ENCODE measurements around the gene KRT77.
"Not testable (repeated sequence)": the region's sequence is repeated elsewhere in the genome, so short reads cannot be mapped to it uniquely, and the experiment has no call there.

KRT77 gene

DNA sequence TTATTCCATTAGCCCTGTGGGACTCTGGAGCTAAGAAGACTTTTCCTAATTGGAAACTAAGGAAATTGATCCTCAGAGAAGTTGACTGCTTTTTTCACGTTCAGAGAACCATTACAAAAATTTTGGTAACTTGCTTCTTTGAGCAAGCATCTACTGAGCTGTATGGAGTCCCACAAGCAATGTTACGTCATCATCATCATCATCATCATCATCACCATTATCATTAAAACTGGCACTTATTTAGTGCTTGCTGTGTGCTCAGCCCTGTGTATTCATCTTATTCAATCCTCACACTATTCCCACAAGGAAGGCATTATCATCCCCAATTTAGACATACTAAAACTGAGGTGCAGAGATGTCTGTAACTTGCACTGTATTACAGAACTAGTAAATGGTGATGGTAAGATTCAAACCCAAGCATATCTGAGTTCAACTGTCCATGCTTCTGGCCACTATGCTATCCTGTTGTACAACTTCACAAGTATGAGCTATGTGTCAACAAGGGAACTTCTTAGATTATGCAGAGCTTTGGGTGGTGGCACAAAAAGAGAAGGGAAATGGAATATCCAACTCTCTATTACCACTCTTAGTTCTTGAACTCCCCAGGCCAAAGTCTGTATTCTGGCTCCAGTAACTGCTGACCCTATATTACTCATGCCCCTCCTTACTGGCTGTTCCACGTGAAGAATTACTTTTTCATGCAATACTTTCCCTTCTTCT lies 29.5 kb downstream of the KRT77 start:
- Histone ChIP-seq H3K27me3 (ENCODE audit: control insufficient read depth, insufficient read depth, low read length) (peaks cover 64% of the 10 kb centered on the region), H3K4me2 (ENCODE audit: low read length) (no peak overlapping the region), H3K9ac (ENCODE audit: low read depth, low read length) (no peak overlapping the region), H3K36me3 (ENCODE audit: insufficient read depth, low read length) (no peaks in the 10 kb centered on the region), H3K4me3 (ENCODE audit: low read length) (no peak overlapping the region), H3K4me1 (ENCODE audit: control insufficient read depth, insufficient read depth, low read length) (no peaks in the 10 kb centered on the region), H3K9me3 (replicated peaks; ENCODE audit: low read length) (no peaks in the 10 kb centered on the region)

- Histone ChIP-seq H3K9ac (ENCODE audit: low read depth, low read length) (no peak overlapping the region), H3K4me3 (ENCODE audit: low read length) (no peak overlapping the region), H3K9me3 (replicated peaks; ENCODE audit: low read length) (no peaks in the 10 kb centered on the region), H3K4me2 (ENCODE audit: low read length) (no peak overlapping the region), H3K4me1 (ENCODE audit: control insufficient read depth, insufficient read depth, low read length) (no peaks in the 10 kb centered on the region), H3K36me3 (ENCODE audit: insufficient read depth, low read length) (no peaks in the 10 kb centered on the region), H3K27me3 (ENCODE audit: control insufficient read depth, insufficient read depth, low read length) (peaks cover 58% of the 10 kb centered on the region)
Measured at GRCh38 chr12:52673217-52673616, 30.1 kb downstream of the KRT77 start.

GRCh38 chr12:52672321-52672933 lies 30.9 kb downstream of the KRT77 start:
- Histone ChIP-seq H3K27me3 (ENCODE audit: control insufficient read depth, insufficient read depth, low read length) (peaks cover 57% of the 10 kb centered on the region), H3K4me3 (ENCODE audit: low read length) (no peak overlapping the region), H3K9me3 (replicated peaks; ENCODE audit: low read length) (no peaks in the 10 kb centered on the region), H3K9ac (ENCODE audit: low read depth, low read length) (no peak overlapping the region), H3K4me2 (ENCODE audit: low read length) (no peak overlapping the region), H3K36me3 (ENCODE audit: insufficient read depth, low read length) (no peaks in the 10 kb centered on the region), H3K4me1 (ENCODE audit: control insufficient read depth, insufficient read depth, low read length) (no peaks in the 10 kb centered on the region)

- H3K4me2 ChIP-seq (ENCODE audit: low read length): no peak overlapping the region
- no peaks in the 10 kb centered on the region for H3K9me3 ChIP-seq (replicated peaks; ENCODE audit: low read length)
- peaks cover 59% of the 10 kb centered on the region for H3K27me3 ChIP-seq (ENCODE audit: control insufficient read depth, insufficient read depth, low read length)
- H3K4me3 ChIP-seq (ENCODE audit: low read length): no peak overlapping the region
- no peaks in the 10 kb centered on the region for H3K36me3 ChIP-seq (ENCODE audit: insufficient read depth, low read length)
- no peaks in the 10 kb centered on the region for H3K4me1 ChIP-seq (ENCODE audit: control insufficient read depth, insufficient read depth, low read length)
- no peak overlapping the region for H3K9ac ChIP-seq (ENCODE audit: low read depth, low read length)
Measured at GRCh38 chr12:52670961-52671360, 32.4 kb downstream of the KRT77 start.

DNA sequence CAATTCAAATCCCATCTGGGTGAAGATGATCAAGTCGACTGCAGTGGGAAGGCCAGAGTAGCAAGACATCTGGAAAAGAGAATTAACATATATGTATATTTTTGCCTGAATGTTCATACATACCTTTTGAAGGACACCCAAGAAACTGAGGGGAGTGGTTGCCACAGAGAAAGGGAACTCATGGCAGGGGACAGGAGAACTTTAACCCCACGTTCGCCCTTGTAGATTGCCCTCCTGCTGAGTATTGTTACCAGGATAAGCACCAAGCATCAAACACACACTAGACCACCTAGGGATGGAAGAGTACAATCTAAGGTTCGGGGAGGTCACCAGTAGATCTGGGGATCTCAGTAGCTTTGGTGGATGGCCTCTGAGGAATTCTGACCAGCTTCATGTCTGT lies 32.8 kb downstream of the KRT77 start:
- Histone ChIP-seq H3K9me3 (replicated peaks; ENCODE audit: low read length) (no peaks in the 10 kb centered on the region), H3K27me3 (ENCODE audit: control insufficient read depth, insufficient read depth, low read length) (peaks cover 63% of the 10 kb centered on the region), H3K4me2 (ENCODE audit: low read length) (no peak overlapping the region), H3K9ac (ENCODE audit: low read depth, low read length) (no peak overlapping the region), H3K4me1 (ENCODE audit: control insufficient read depth, insufficient read depth, low read length) (no peaks in the 10 kb centered on the region), H3K36me3 (ENCODE audit: insufficient read depth, low read length) (no peaks in the 10 kb centered on the region), H3K4me3 (ENCODE audit: low read length) (no peak overlapping the region)

DNA sequence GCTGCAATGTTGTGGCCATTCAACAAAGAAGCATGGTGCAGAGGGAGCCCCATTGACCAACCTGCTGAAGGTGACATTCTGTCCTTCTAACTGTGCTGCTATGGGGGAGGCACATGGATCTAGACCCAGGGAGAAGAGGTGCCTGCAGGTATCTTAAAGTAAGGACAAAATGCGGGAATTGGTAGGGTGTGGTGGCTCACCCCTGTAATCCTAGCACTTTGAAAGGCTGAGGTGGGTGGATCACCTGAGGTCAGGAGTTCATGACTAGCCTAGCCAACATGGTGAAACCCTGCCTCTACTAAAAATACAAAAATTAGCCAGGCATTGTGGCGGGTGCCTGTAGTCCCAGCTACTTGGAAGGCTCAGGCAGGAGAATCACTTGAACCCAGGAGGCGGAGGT lies 33.4 kb downstream of the KRT77 start:
- not testable (repeated sequence) for H3K4me2 ChIP-seq (ENCODE audit: low read length); H3K9ac ChIP-seq (ENCODE audit: low read depth, low read length)

GRCh38 chr12:52669426-52669825 lies 33.9 kb downstream of the KRT77 start:
- Histone ChIP-seq H3K9ac (ENCODE audit: low read depth, low read length) (no peak overlapping the region), H3K27me3 (ENCODE audit: control insufficient read depth, insufficient read depth, low read length) (peaks cover 67% of the 10 kb centered on the region), H3K36me3 (ENCODE audit: insufficient read depth, low read length) (no peaks in the 10 kb centered on the region), H3K4me3 (ENCODE audit: low read length) (no peak overlapping the region), H3K4me1 (ENCODE audit: control insufficient read depth, insufficient read depth, low read length) (no peaks in the 10 kb centered on the region), H3K9me3 (replicated peaks; ENCODE audit: low read length) (no peaks in the 10 kb centered on the region), H3K4me2 (ENCODE audit: low read length) (no peak overlapping the region)

More for the DNA sequence above, 33.4 kb downstream of the KRT77 start:
- not testable (repeated sequence) for H3K36me3 ChIP-seq (ENCODE audit: insufficient read depth, low read length); H3K9me3 ChIP-seq (replicated peaks; ENCODE audit: low read length); H3K4me3 ChIP-seq (ENCODE audit: low read length); H3K4me1 ChIP-seq (ENCODE audit: control insufficient read depth, insufficient read depth, low read length)
- peaks cover 66% of the 10 kb centered on the region for H3K27me3 ChIP-seq (ENCODE audit: control insufficient read depth, insufficient read depth, low read length)

- H3K36me3 ChIP-seq (ENCODE audit: insufficient read depth, low read length): no peaks in the 10 kb centered on the region
- H3K4me2 ChIP-seq (ENCODE audit: low read length): no peak overlapping the region
- H3K27me3 ChIP-seq (ENCODE audit: control insufficient read depth, insufficient read depth, low read length): peaks cover 68% of the 10 kb centered on the region
- H3K9me3 ChIP-seq (replicated peaks; ENCODE audit: low read length): no peaks in the 10 kb centered on the region
- no peak overlapping the region for H3K4me3 ChIP-seq (ENCODE audit: low read length)
- H3K4me1 ChIP-seq (ENCODE audit: control insufficient read depth, insufficient read depth, low read length): no peaks in the 10 kb centered on the region
- no peak overlapping the region for H3K9ac ChIP-seq (ENCODE audit: low read depth, low read length)
Measured at GRCh38 chr12:52667931-52668330, 35.4 kb downstream of the KRT77 start.

- Histone ChIP-seq H3K9ac (ENCODE audit: low read depth, low read length) (no peak overlapping the region), H3K27me3 (ENCODE audit: control insufficient read depth, insufficient read depth, low read length) (peaks cover 67% of the 10 kb centered on the region), H3K9me3 (replicated peaks; ENCODE audit: low read length) (no peaks in the 10 kb centered on the region), H3K36me3 (ENCODE audit: insufficient read depth, low read length) (no peaks in the 10 kb centered on the region), H3K4me3 (ENCODE audit: low read length) (no peak overlapping the region), H3K4me1 (ENCODE audit: control insufficient read depth, insufficient read depth, low read length) (no peaks in the 10 kb centered on the region), H3K4me2 (ENCODE audit: low read length) (no peak overlapping the region)
Measured at GRCh38 chr12:52667509-52667908, 35.8 kb downstream of the KRT77 start.

DNA sequence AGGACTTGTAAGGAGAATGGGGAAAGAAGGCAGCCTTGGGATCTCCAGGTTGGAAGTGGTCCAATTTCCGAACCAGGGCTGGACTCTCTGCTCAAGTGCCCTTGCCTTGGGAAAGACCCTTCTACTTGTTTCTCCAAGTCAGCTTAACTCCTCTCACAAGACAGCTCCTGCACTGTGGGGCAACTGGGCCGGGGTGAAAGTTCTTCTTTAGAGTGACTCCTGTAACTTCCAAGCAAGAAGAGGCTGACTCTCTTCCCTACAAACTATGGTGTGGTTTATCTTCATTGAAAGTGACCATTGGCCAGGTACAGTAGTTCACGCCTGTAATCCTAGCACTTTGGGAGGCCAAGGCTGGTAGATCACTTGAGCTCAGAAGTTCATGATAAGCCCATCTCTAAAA lies 36.9 kb downstream of the KRT77 start:
- Histone ChIP-seq H3K4me2 (ENCODE audit: low read length) (no peak overlapping the region), H3K4me3 (ENCODE audit: low read length) (no peak overlapping the region), H3K4me1 (ENCODE audit: control insufficient read depth, insufficient read depth, low read length) (no peaks in the 10 kb centered on the region), H3K36me3 (ENCODE audit: insufficient read depth, low read length) (no peaks in the 10 kb centered on the region), H3K9ac (ENCODE audit: low read depth, low read length) (no peak overlapping the region), H3K27me3 (ENCODE audit: control insufficient read depth, insufficient read depth, low read length) (peaks cover 58% of the 10 kb centered on the region), H3K9me3 (replicated peaks; ENCODE audit: low read length) (no peaks in the 10 kb centered on the region)

DNA sequence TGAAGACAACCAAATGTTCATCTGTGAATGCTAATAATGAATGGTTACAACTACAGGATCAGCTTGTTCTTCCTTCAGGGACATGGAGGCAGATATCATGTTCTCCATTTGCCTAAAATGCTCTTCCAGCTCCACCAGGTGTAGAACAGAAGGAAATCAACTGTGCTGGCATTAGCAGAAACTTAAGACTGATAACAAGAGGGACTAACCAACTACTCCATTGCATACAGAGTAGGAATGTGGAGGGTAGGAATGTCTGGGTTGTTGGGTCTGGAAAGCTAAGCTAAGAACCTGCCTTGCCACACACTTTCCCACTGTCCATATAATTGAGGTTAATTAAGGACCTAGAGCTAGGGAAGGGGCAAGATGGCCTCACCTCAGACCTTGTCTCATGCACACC lies 39.9 kb downstream of the KRT77 start:
- Histone ChIP-seq H3K9me3 (replicated peaks; ENCODE audit: low read length) (no peaks in the 10 kb centered on the region), H3K36me3 (ENCODE audit: insufficient read depth, low read length) (no peaks in the 10 kb centered on the region), H3K4me2 (ENCODE audit: low read length) (no peak overlapping the region), H3K4me1 (ENCODE audit: control insufficient read depth, insufficient read depth, low read length) (no peaks in the 10 kb centered on the region), H3K9ac (ENCODE audit: low read depth, low read length) (no peak overlapping the region), H3K4me3 (ENCODE audit: low read length) (no peak overlapping the region), H3K27me3 (ENCODE audit: control insufficient read depth, insufficient read depth, low read length) (peaks cover 59% of the 10 kb centered on the region)

DNA sequence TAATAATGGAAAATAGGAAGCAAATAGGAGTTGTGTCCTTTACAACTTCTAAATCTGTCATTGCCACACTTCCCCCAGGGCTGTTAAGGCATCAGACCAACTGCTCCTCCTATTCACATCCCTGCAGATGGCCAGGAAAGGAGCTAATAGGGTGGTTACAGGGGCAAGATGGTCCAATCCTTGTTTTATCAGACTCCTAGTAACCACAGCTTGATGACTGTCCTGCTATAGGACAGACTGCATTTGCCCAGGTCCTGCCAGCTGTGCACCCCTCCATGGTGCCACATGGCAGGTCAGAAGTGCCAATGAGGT lies 40.5 kb downstream of the KRT77 start:
- H3K4me3 ChIP-seq (ENCODE audit: low read length): no peak overlapping the region
- no peak overlapping the region for H3K4me2 ChIP-seq (ENCODE audit: low read length)
- H3K27me3 ChIP-seq (ENCODE audit: control insufficient read depth, insufficient read depth, low read length): peaks cover 63% of the 10 kb centered on the region
- no peaks in the 10 kb centered on the region for H3K4me1 ChIP-seq (ENCODE audit: control insufficient read depth, insufficient read depth, low read length)
- H3K9ac ChIP-seq (ENCODE audit: low read depth, low read length): no peak overlapping the region
- no peaks in the 10 kb centered on the region for H3K9me3 ChIP-seq (replicated peaks; ENCODE audit: low read length)
- H3K36me3 ChIP-seq (ENCODE audit: insufficient read depth, low read length): no peaks in the 10 kb centered on the region

Measured in skeletal muscle satellite cell (primary cell).